Measurements from ENCODE around the gene SH3BP4.

The SH3BP4 gene

DNA sequence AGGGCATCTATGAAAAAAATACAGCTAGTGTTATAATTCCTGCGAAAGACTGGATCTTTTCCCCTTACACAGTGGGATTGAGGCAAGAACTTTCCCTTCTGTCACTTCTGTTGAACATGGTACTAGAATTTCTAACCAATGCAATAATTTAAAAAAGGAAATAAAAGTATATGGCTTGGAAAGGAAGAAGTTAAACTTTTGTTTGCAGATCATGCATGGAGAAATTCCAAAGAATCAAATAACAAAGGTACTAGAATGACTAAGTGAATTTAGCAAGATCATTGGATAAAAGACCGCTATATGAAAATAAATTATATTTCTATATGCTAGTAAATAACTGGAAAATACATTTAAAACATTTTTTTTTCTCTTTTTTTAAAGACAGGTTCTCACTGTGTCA lies 31.0 kb upstream of the SH3BP4 start:
- no peak for DNase-seq (ENCODE audit: low read depth)
- no peak overlapping the region for H3K4me3 ChIP-seq (ENCODE audit: control insufficient read depth, low read depth, low read length)
- TF ChIP-seq, protein P1, sequence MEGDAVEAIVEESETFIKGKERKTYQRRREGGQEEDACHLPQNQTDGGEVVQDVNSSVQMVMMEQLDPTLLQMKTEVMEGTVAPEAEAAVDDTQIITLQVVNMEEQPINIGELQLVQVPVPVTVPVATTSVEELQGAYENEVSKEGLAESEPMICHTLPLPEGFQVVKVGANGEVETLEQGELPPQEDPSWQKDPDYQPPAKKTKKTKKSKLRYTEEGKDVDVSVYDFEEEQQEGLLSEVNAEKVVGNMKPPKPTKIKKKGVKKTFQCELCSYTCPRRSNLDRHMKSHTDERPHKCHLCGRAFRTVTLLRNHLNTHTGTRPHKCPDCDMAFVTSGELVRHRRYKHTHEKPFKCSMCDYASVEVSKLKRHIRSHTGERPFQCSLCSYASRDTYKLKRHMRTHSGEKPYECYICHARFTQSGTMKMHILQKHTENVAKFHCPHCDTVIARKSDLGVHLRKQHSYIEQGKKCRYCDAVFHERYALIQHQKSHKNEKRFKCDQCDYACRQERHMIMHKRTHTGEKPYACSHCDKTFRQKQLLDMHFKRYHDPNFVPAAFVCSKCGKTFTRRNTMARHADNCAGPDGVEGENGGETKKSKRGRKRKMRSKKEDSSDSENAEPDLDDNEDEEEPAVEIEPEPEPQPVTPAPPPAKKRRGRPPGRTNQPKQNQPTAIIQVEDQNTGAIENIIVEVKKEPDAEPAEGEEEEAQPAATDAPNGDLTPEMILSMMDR (IDR thresholded peaks at IDR 0.05; ENCODE audit: control insufficient read depth, insufficient read depth, low read depth, low read length, missing control alignments): no peak

GRCh38 chr2:234929002-234929401 lies 22.8 kb upstream of the SH3BP4 start:
- H3K4me3 ChIP-seq (ENCODE audit: control insufficient read depth, low read depth, low read length): no peak overlapping the region
- TF ChIP-seq, protein P1 (IDR thresholded peaks at IDR 0.05; ENCODE audit: control insufficient read depth, insufficient read depth, low read depth, low read length, missing control alignments): no peak
- DNase-seq (ENCODE audit: low read depth): no peak

GRCh38 chr2:234930397-234930796 lies 21.4 kb upstream of the SH3BP4 start:
- no peak for DNase-seq (ENCODE audit: low read depth)
- H3K4me3 ChIP-seq (ENCODE audit: control insufficient read depth, low read depth, low read length): no peak overlapping the region
- TF ChIP-seq, protein P1 (IDR thresholded peaks at IDR 0.05; ENCODE audit: control insufficient read depth, insufficient read depth, low read depth, low read length, missing control alignments): no peak

DNA sequence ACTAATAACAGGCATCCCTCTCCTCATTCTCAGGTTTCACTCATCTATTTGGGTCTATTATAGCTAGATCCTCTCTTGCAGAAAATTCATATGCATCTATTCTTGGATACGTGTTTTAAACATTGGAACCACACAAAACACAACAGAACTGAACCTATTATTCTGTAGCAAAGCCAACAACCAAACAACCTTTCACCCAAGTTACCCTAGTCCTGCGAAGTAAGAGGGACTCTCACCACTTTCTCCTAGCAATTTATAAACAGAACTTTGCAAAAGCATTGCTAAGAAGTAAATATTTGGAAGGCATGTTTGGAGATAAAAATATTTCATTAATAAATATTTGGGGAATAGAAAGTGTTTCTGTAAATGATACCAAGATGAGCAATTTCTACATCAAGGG lies 20.4 kb upstream of the SH3BP4 start:
- H3K4me3 ChIP-seq (ENCODE audit: control insufficient read depth, low read depth, low read length): no peak overlapping the region
- TF ChIP-seq, protein P1 (IDR thresholded peaks at IDR 0.05; ENCODE audit: control insufficient read depth, insufficient read depth, low read depth, low read length, missing control alignments): no peak
- no peak for DNase-seq (ENCODE audit: low read depth)

DNA sequence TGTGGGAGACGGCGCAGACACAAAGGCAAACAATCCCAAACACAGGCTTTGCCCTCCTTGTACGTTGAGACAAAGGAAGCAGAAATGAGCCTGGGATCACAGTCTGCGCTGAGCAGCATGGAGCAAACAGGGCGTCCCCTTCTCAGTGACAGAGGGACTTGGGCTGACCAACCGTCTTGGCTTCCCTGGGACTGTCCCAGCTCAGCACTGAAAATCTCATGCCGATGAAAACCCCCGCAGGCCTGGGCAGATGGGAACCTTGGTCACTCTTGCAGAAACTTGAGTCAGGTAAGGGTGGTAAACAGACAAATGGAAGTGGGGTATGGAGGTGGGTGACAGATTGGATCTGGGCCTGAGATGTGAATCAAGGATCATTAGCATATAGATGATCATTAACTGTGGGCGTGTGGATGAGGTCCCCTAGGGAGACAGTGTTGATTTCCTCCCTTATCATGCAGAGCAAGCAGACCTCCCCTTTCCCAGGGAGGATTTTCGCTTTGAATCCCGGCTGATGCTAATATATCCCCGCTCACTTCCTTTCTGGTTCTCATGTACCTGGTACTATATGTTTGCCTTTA lies 19.1 kb upstream of the SH3BP4 start:
- no peak for DNase-seq (ENCODE audit: low read depth)
- H3K4me3 ChIP-seq (ENCODE audit: control insufficient read depth, low read depth, low read length): no peak overlapping the region
- TF ChIP-seq, protein P1 (IDR thresholded peaks at IDR 0.05; ENCODE audit: control insufficient read depth, insufficient read depth, low read depth, low read length, missing control alignments): no peak

GRCh38 chr2:234935311-234935710 lies 16.5 kb upstream of the SH3BP4 start:
- TF ChIP-seq, protein P1 (IDR thresholded peaks at IDR 0.05; ENCODE audit: control insufficient read depth, insufficient read depth, low read depth, low read length, missing control alignments): no peak
- no peak for DNase-seq (ENCODE audit: low read depth)

DNA sequence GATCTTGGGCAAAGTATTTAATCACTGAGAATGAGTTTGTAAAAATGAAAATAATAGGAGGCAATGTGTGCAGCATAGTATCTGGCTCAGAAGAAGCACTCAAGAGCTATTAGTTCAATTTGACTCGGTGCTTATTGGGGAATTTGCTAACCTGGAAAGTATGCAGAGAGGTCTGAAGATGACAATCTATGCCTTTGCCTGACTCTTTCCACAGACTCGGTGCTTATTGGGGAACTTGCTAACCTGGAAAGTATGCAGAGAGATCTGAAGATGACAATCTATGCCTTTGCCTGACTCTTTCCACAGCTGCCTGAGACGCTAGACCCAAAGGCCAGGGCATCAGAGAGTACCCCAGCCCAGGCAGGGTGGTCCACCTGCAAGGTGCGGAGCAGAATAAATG lies 12.2 kb upstream of the SH3BP4 start:
- no peak overlapping the region for H3K4me3 ChIP-seq (ENCODE audit: control insufficient read depth, low read depth, low read length)
- TF ChIP-seq, protein P1 (IDR thresholded peaks at IDR 0.05; ENCODE audit: control insufficient read depth, insufficient read depth, low read depth, low read length, missing control alignments): no peak
- no peak for DNase-seq (ENCODE audit: low read depth)

More at GRCh38 chr2:234935311-234935710, 16.5 kb upstream of the SH3BP4 start:
- H3K4me3 ChIP-seq (ENCODE audit: control insufficient read depth, low read depth, low read length): no peak overlapping the region

Measured in AG09309 (cell line).